Endothelial cell of hepatic sinusoid (primary cell): ENCODE measurements around the gene COG5.

Source experiments
- in situ Hi-C: cut with HindIII; loops from 2 replicates; pipeline ENCODE4 v1.10.0; 2017; ENCODE audit warnings: low sequenced_read_pairs

Gene COG5

GRCh38 chr7:107464666-107465226, 99.0 kb downstream of the COG5 start:
- in situ Hi-C loops, result no loop called here

- in situ Hi-C loops, result no loop called here
Measured at GRCh38 chr7:107463139-107464078, 100.3 kb downstream of the COG5 start.

GRCh38 chr7:107461938-107462533, 101.7 kb downstream of the COG5 start:
- in situ Hi-C loops, result no loop called here

- in situ Hi-C loops, result no loop called here
Measured at GRCh38 chr7:107453388-107453787, 110.3 kb downstream of the COG5 start.

GRCh38 chr7:107450970-107451369, 112.8 kb downstream of the COG5 start:
- in situ Hi-C loops, result no loop called here

GRCh38 chr7:107446988-107447387, 116.7 kb downstream of the COG5 start:
- in situ Hi-C loops, result no loop called here

- in situ Hi-C loops, result no loop called here
Measured at GRCh38 chr7:107446531-107446930, 117.2 kb downstream of the COG5 start.

- in situ Hi-C loops, result no loop called here
Measured at GRCh38 chr7:107442678-107443077, 121.0 kb downstream of the COG5 start.

GRCh38 chr7:107441581-107442422, 121.9 kb downstream of the COG5 start:
- in situ Hi-C loops, result no loop called here

- in situ Hi-C loops, result no loop called here
Measured at GRCh38 chr7:107439025-107439424, 124.7 kb downstream of the COG5 start.

- in situ Hi-C loops, result no loop called here
Measured at GRCh38 chr7:107435749-107436148, 128.0 kb downstream of the COG5 start.

- in situ Hi-C loops, result no loop called here
Measured at GRCh38 chr7:107432261-107432660, 131.5 kb downstream of the COG5 start.

GRCh38 chr7:107430057-107430456, 133.7 kb downstream of the COG5 start:
- in situ Hi-C loops, result no loop called here

GRCh38 chr7:107428642-107429041, 135.1 kb downstream of the COG5 start:
- in situ Hi-C loops, result no loop called here

GRCh38 chr7:107427462-107427861, 136.3 kb downstream of the COG5 start:
- in situ Hi-C loops, result no loop called here

- in situ Hi-C loops, result no loop called here
Measured at GRCh38 chr7:107414198-107414597, 149.5 kb downstream of the COG5 start.

- in situ Hi-C loops, result no loop called here
Measured at GRCh38 chr7:107408349-107408748, 155.4 kb downstream of the COG5 start.

GRCh38 chr7:107405559-107405958, 158.2 kb downstream of the COG5 start:
- in situ Hi-C loops, result no loop called here

- in situ Hi-C loops, result no loop called here
Measured at GRCh38 chr7:107404740-107405537, 158.8 kb downstream of the COG5 start.

GRCh38 chr7:107398161-107398560, 165.6 kb downstream of the COG5 start:
- in situ Hi-C loops, result no loop called here
